GM12878 (cell line): ENCODE results near the gene PI4K2A. TPM values are rescaled to one million over a fixed set of nuclear protein-coding genes. Genes with fewer than 3 reads are reported as not detected.

ENCODE experiments used
- ATAC-seq: fragments of 200-7000 bp; cut with Tn5 transposase; 3 replicates; pipeline ENCODE4 v1.9.1; 2020; ENCODE audit warnings: mild to moderate bottlenecking, moderate library complexity
- BruUV-seq: library from RNA; stranded (reverse); fragments of 400-500 nt; replicated peaks from 2 replicates; lab custom pipeline; 2021; lab: Mats Ljungman, UMichigan
- CTCF ChIA-PET: fragments of 300-600 bp; sonication (Branson Sonifier 250); formaldehyde crosslinking; extraction: SDS; loops from one replicate; lab custom pipeline; 2021; ENCODE audit warnings: inconsistent platforms; lab: Yijun Ruan, JAX
- POLR2A ChIA-PET: fragments of 350-600 bp; formaldehyde crosslinking; extraction: SDS; loops from one replicate; lab custom pipeline; 2021; ENCODE audit warnings: inconsistent platforms; lab: Charles Lee
- RAD21 ChIA-PET: fragments of 300-600 bp; sonication (Branson Sonifier 250); formaldehyde crosslinking; loops from one replicate; lab custom pipeline; 2023; ENCODE audit warnings: antibody characterized with exemption; ENCODE audit not compliant: unreplicated experiment; lab: Charles Lee
- SMC1A ChIA-PET: fragments of 300-600 bp; sonication (Branson Sonifier 250); formaldehyde crosslinking; loops from one replicate; lab custom pipeline; 2023; ENCODE audit not compliant: unreplicated experiment, uncharacterized antibody; lab: Charles Lee
- DNase-seq: peaks from one replicate; pipeline ENCODE4 v3.0.0-alpha.2; 2011; ENCODE audit warnings: low read depth, low spot score
- FAIRE-seq: peaks from 3 replicates; lab custom pipeline; 2011; peaks lifted over from hg19 to GRCh38; lab: Jason Lieb, UNC
- H2AFZ ChIP-seq: 2 replicates; pipeline ENCODE4 v1.6.0; 2011; ENCODE audit warnings: low read depth, low read length, control low read depth; ENCODE audit not compliant: control insufficient read depth
- H3K27ac ChIP-seq: 2 replicates; pipeline ENCODE4 v1.5.1; 2011; ENCODE audit warnings: control low read depth; ENCODE audit not compliant: control insufficient read depth, insufficient read depth
- H3K27me3 ChIP-seq, 2 experiments: replicated peaks in 1 of 2; 2 replicates each; pipeline versions ENCODE4 v1.6.0 to v1.6.1; 2011; ENCODE audit warnings: low read length in 1 of 2; ENCODE audit not compliant: control insufficient read depth in 2 of 2, insufficient read depth in 2 of 2
- H3K36me3 ChIP-seq, 2 experiments: 2 replicates each; pipeline ENCODE4 v1.5.1; 2011; ENCODE audit warnings: low read length in 1 of 2; ENCODE audit not compliant: control insufficient read depth in 2 of 2, insufficient read depth in 2 of 2
- H3K4me1 ChIP-seq: 2 replicates; pipeline ENCODE4 v1.6.1; 2011; ENCODE audit warnings: mild to moderate bottlenecking, low read length, moderate library complexity, mixed read lengths; ENCODE audit not compliant: control insufficient read depth, insufficient read depth
- H3K4me2 ChIP-seq: 2 replicates; pipeline ENCODE4 v1.6.0; 2011; ENCODE audit warnings: control low read depth; ENCODE audit not compliant: control insufficient read depth, insufficient read depth
- H3K4me3 ChIP-seq: fragments of 200-600 bp; sonication (generic); 2 replicates; pipeline ENCODE4 v1.5.1; 2016
- H3K79me2 ChIP-seq: 2 replicates; pipeline ENCODE4 v1.6.0; 2011; ENCODE audit warnings: low read length; ENCODE audit not compliant: control insufficient read depth, insufficient read depth
- H3K9ac ChIP-seq: 2 replicates; pipeline ENCODE4 v1.8.0; 2011; ENCODE audit warnings: low read length, control low read depth, mixed read lengths; ENCODE audit not compliant: control insufficient read depth, insufficient read depth
- H3K9me3 ChIP-seq: replicated peaks from 3 replicates; pipeline ENCODE4 v1.5.1; 2011; ENCODE audit warnings: mild to moderate bottlenecking, low read length; ENCODE audit not compliant: control insufficient read depth, insufficient read depth
- H4K20me1 ChIP-seq: 2 replicates; pipeline ENCODE4 v1.6.0; 2011; ENCODE audit not compliant: control insufficient read depth, insufficient read depth
- CHD1 ChIP-seq: IDR thresholded peaks from 2 replicates; pipeline ENCODE4 v1.6.1; 2012; ENCODE audit warnings: low read depth, low read length, improper control_type of control experiment
- ESRRA ChIP-seq: IDR thresholded peaks from 2 replicates; pipeline ENCODE4 v1.6.1; 2012; ENCODE audit warnings: mild to moderate bottlenecking, low read length, improper control_type of control experiment
- FOXM1 ChIP-seq: IDR thresholded peaks from 2 replicates; pipeline ENCODE4 v1.6.1; 2012; ENCODE audit warnings: low read depth, mild to moderate bottlenecking, inconsistent platforms, low read length, moderate library complexity
- HDGF ChIP-seq: fragments of 450-650 bp; IDR thresholded peaks from 2 replicates; pipeline ENCODE4 v1.6.1; 2016; ENCODE audit warnings: antibody characterized with exemption
- IKZF2 ChIP-seq, 2 experiments: fragments of 450-650 bp; IDR thresholded peaks; 2 replicates each; pipeline ENCODE4 v1.6.1; 2017; ENCODE audit warnings: mild to moderate bottlenecking in 2 of 2, moderate library complexity in 2 of 2
- MTA2 ChIP-seq: fragments of 450-650 bp; IDR thresholded peaks from 2 replicates; pipeline ENCODE4 v1.6.1; 2016; ENCODE audit warnings: low read depth, mild to moderate bottlenecking, moderate library complexity
- MTA3 ChIP-seq: IDR thresholded peaks from 2 replicates; pipeline ENCODE4 v1.6.1; 2012; ENCODE audit warnings: low read length, inconsistent platforms, borderline replicate concordance
- NFXL1 ChIP-seq: fragments of 450-650 bp; IDR thresholded peaks from 2 replicates; pipeline ENCODE4 v1.6.1; 2017; ENCODE audit warnings: antibody characterized with exemption, mild to moderate bottlenecking, borderline replicate concordance
- NR2C1 ChIP-seq: fragments of 450-650 bp; IDR thresholded peaks from 2 replicates; pipeline ENCODE4 v1.6.1; 2017; ENCODE audit warnings: antibody characterized with exemption, mild to moderate bottlenecking, moderate library complexity
- NRF1 ChIP-seq: conservative IDR thresholded peaks from 2 replicates; pipeline ENCODE4 v1.6.1; 2011; ENCODE audit warnings: mild to moderate bottlenecking, low read depth, low read length, improper control_type of control experiment
- POU2F2 ChIP-seq: IDR thresholded peaks from 3 replicates; pipeline ENCODE4 v1.6.1; 2011; ENCODE audit warnings: low read depth, mild to moderate bottlenecking, low read length, borderline replicate concordance
- RUNX3 ChIP-seq: IDR thresholded peaks from 2 replicates; pipeline ENCODE4 v1.6.1; 2012; ENCODE audit warnings: low read length, inconsistent platforms
- SRF ChIP-seq, 2 experiments: IDR thresholded peaks; 2 replicates each; pipeline ENCODE4 v1.6.1; 2011; ENCODE audit warnings: low read depth in 2 of 2, low read length in 2 of 2, mild to moderate bottlenecking in 1 of 2, moderate library complexity in 1 of 2
- ZNF384 ChIP-seq: IDR thresholded peaks from 2 replicates; pipeline ENCODE4 v1.6.1; 2012; ENCODE audit warnings: low read depth, mild to moderate bottlenecking, low read length, improper control_type of control experiment, borderline replicate concordance
- WGBS: methylation state at CpG from one replicate; pipeline ENCODE4 v1.1.6; 2016; ENCODE audit warnings: low lambda C conversion rate; ENCODE audit not compliant: insufficient replicate concordance, insufficient coverage; ENCODE audit errors: missing lambda C conversion rate; 5-methylcytosine and 5-hydroxymethylcytosine counted together
- in situ Hi-C: fragments of 300-500 bp; cut with MboI; formaldehyde crosslinking; loops from 9 replicates; pipeline ENCODE4 v1.14.3; 2018; ENCODE audit warnings: mixed read lengths
- intact Hi-C: fragments of 100-400 bp; cut with micrococcal nuclease; formaldehyde crosslinking; loops from one replicate; pipeline ENCODE4 v1.14.2; 2022; ENCODE audit not compliant: unreplicated experiment
- polyA plus RNA-seq, 11 experiments: library from polyadenylated mRNA; depleted of rRNA in 4 of 11; unstranded in 6 of 11; stranded (reverse) in 5 of 11; fragments of >200 nt; fragmentation: Nextera tagmentation in 4 of 11; fragmentation: Illumina TruSeq in 1 of 11; extraction: Ambion mirVana in 4 of 11; extraction: Trizol in 1 of 11; gene quantifications; 1 replicate in 1 of 11; 2 replicates in 10 of 11; pipeline versions ENCODE4 v1.2.1 to v1.2.3, GENCODE V29; 2011 to 2016; ENCODE audit warnings: inconsistent platforms in 2 of 11, missing spikeins in 2 of 11, low read depth in 1 of 11
- total RNA-seq, 4 experiments: library from RNA; depleted of rRNA in 3 of 4; stranded (reverse); fragments of >200 nt in 3 of 4; fragmentation: Illumina TruSeq in 1 of 4; extraction: Trizol in 1 of 4; gene quantifications; 2 replicates each; pipeline versions ENCODE4 v1.2.1 to v1.2.3, GENCODE V29; 2013 to 2021
- TF ChIP-seq, protein P1 (sequence below): IDR thresholded peaks from 2 replicates; pipeline ENCODE4 v1.6.1; 2011; ENCODE audit warnings: low read depth, low read length, improper control_type of control experiment, borderline replicate concordance
- TF ChIP-seq, protein P2 (sequence below): fragments of 450-650 bp; formaldehyde crosslinking; IDR thresholded peaks from 2 replicates; pipeline ENCODE4 v1.5.0; 2022; ENCODE audit warnings: mild to moderate bottlenecking, missing genetic modification characterization
- TF ChIP-seq, protein P3 (sequence below): IDR thresholded peaks from 2 replicates; pipeline ENCODE4 v1.6.1; 2012; ENCODE audit warnings: low read length, inconsistent platforms

PI4K2A gene
- total and polyA plus RNA-seq, 10 of the 15 experiments (the other 5 are each of a cell fraction or from before 2014, with no cell fraction given): 1.5 to 14.5 (median 10.0) TPM

DNA sequence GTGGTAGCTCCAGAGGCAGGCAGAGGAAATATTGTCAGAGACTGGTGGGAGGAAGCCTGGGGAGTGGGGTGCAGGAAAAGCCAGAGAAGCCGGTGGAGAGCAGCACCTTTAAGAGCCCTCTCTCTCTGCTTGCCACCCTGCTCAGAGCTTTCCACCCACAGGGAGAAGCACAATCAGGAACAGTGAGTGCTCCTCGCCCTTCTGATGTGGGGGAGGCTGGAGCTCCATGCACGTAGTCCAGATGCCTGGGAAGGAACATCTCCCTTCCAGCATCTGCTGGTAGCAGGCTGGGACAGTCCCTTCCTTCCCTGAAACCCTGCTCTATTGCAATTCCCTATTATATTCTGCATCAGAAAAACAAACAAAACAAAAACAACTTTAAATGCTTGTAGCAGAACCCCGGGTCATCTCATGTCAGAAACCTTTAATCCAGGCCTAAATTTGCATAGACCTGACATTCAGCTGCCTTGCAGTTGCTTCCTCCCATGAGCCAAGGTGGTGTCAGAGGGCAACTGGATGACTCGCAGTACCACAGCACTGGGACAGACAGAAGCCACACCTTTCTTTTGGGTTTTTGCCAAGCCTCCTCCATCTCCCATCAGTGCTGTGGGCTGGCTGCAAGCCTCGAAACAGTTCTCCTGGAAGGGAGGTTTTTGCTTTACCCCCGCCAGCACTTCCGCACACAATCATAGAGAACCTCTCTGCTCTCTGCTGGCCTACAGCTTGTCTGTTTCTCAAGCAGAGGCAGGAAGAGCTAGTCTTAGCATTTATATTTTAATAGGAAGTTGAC, 33.5 kb downstream of the PI4K2A start:
- FAIRE-seq (no peak), DNase-seq (no peak), ATAC-seq (no peak)
- peaks cover 5 to 8% of the 10 kb centered on the region in 2 experiments; a peak in 3 of 4 replicates for H3K36me3 ChIP-seq
- no peak overlapping the region for H3K9ac ChIP-seq
- no peak overlapping the region for H3K27ac ChIP-seq
- no peak overlapping the region for H3K4me2 ChIP-seq
- intact Hi-C loops: no loop called here
- H3K4me3 ChIP-seq: no peak overlapping the region
- no peaks in the 10 kb centered on the region for H4K20me1 ChIP-seq
- no peaks in the 10 kb centered on the region for H3K9me3 ChIP-seq
- no peaks in the 10 kb centered on the region for H3K79me2 ChIP-seq
- no peak overlapping the region for H2AFZ ChIP-seq
- CTCF ChIA-PET: interaction anchor here (1.2 to 5.6 kb wide), 2 partner anchors 13 to 28 kb away, joined by 4 to 60 read pairs; partner anchors contain the start of gene AVPI1
- TF ChIP-seq ZNF384 (no peak), NRF1 (no peak), FOXM1 (no peak), POU2F2 (no peak), MTA3 (no peak), CHD1 (no peak), SRF (IDR thresholded peaks at IDR 0.05; ENCODE audit: low read depth in 2 of 2, low read length in 2 of 2) (no peak), NFXL1 (no peak), HDGF (no peak), MTA2 (no peak), RUNX3 (no peak), NR2C1 (no peak), IKZF2 (IDR thresholded peaks at IDR 0.05) (no peak), ESRRA (no peak)
- TF ChIP-seq, protein P1, sequence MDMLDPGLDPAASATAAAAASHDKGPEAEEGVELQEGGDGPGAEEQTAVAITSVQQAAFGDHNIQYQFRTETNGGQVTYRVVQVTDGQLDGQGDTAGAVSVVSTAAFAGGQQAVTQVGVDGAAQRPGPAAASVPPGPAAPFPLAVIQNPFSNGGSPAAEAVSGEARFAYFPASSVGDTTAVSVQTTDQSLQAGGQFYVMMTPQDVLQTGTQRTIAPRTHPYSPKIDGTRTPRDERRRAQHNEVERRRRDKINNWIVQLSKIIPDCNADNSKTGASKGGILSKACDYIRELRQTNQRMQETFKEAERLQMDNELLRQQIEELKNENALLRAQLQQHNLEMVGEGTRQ: no peak
- TF ChIP-seq, protein P2, sequence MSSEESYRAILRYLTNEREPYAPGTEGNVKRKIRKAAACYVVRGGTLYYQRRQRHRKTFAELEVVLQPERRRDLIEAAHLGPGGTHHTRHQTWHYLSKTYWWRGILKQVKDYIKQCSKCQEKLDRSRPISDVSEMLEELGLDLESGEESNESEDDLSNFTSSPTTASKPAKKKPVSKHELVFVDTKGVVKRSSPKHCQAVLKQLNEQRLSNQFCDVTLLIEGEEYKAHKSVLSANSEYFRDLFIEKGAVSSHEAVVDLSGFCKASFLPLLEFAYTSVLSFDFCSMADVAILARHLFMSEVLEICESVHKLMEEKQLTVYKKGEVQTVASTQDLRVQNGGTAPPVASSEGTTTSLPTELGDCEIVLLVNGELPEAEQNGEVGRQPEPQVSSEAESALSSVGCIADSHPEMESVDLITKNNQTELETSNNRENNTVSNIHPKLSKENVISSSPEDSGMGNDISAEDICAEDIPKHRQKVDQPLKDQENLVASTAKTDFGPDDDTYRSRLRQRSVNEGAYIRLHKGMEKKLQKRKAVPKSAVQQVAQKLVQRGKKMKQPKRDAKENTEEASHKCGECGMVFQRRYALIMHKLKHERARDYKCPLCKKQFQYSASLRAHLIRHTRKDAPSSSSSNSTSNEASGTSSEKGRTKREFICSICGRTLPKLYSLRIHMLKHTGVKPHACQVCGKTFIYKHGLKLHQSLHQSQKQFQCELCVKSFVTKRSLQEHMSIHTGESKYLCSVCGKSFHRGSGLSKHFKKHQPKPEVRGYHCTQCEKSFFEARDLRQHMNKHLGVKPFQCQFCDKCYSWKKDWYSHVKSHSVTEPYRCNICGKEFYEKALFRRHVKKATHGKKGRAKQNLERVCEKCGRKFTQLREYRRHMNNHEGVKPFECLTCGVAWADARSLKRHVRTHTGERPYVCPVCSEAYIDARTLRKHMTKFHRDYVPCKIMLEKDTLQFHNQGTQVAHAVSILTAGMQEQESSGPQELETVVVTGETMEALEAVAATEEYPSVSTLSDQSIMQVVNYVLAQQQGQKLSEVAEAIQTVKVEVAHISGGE (CRISPR knock-in tag): no peak
- TF ChIP-seq, protein P3, sequence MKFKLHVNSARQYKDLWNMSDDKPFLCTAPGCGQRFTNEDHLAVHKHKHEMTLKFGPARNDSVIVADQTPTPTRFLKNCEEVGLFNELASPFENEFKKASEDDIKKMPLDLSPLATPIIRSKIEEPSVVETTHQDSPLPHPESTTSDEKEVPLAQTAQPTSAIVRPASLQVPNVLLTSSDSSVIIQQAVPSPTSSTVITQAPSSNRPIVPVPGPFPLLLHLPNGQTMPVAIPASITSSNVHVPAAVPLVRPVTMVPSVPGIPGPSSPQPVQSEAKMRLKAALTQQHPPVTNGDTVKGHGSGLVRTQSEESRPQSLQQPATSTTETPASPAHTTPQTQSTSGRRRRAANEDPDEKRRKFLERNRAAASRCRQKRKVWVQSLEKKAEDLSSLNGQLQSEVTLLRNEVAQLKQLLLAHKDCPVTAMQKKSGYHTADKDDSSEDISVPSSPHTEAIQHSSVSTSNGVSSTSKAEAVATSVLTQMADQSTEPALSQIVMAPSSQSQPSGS: no peak
- in situ Hi-C loops: no loop called here
- RAD21 ChIA-PET: interaction anchor here (1.0 to 1.5 kb wide), 2 partner anchors 13 to 63 kb away, joined by 3 to 4 read pairs; partner anchors contain the start of genes AVPI1 and ZFYVE27
- no peaks in the 10 kb centered on the region for H3K27me3 ChIP-seq
- SMC1A ChIA-PET: interaction anchor here (4.4 kb wide), 1 partner anchor 58 kb away, joined by 17 read pairs; no protein-coding TSS in a partner anchor
- 65% methylated on average over 8 of the region's 8 CpGs for WGBS
- POLR2A ChIA-PET: interaction anchor here (1.2 kb wide), 1 partner anchor 32 kb away, joined by 3 read pairs; no protein-coding TSS in a partner anchor
- no TSS peak for BruUV-seq
- H3K4me1 ChIP-seq: peaks cover 12% of the 10 kb centered on the region
